ENCODE data around the gene CHDH. TPM values are rescaled to one million over a fixed set of nuclear protein-coding genes. Genes with fewer than 3 reads are reported as not detected.

Gene CHDH
- total RNA-seq, 4 donors from 2014 or later = 4.6 to 14.9 (median 9.5) TPM

GRCh38 chr3:53795176-53795575, 51.0 kb downstream of the CHDH start:
- DNase-seq (ENCODE audit: low spot score in 2 of 2) = no peak
- no peak overlapping the region for H3K4me3 ChIP-seq (ENCODE audit: low read depth, poor library complexity, severe bottlenecking)
- intact Hi-C loops (cut with DNase I; ENCODE audit: low total_unique reads) = no loop called here
- TF ChIP-seq POLR2A (IDR thresholded peaks at IDR 0.05) (no peak), CTCF (IDR thresholded peaks at IDR 0.05) (no peak)
- WGBS, 2 donors = 33 to 58% methylated on average over 3 of the region's 3 CpGs

GRCh38 chr3:53794597-53794996, 51.6 kb downstream of the CHDH start:
- TF ChIP-seq CTCF (IDR thresholded peaks at IDR 0.05) (no peak), POLR2A (IDR thresholded peaks at IDR 0.05) (no peak)
- DNase-seq (ENCODE audit: low spot score in 2 of 2) = no peak
- 41 to 45% methylated on average over 3 of the region's 3 CpGs for WGBS, 2 donors
- intact Hi-C loops (cut with DNase I; ENCODE audit: low total_unique reads) = no loop called here
- H3K4me3 ChIP-seq (ENCODE audit: low read depth, poor library complexity, severe bottlenecking) = no peak overlapping the region

DNA sequence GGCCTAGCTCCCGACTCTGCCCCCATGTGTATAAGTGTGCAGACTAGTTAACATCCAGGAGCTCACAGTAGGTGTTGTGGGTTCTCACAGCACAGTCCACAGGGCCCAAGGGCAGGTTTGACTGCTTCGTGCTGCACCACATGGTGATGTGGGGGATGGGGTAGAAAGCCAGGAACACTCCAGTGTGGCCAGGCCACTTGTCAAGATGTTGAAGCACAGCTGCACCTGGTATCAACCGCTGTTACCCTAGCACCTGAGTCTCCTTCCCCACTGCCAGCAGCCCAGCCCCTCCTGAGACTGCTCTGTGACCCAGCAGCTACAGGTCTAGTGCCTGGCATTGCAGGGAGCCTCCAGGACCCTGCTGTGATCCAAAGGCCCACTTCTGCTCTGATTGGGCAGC, 53.4 kb downstream of the CHDH start:
- intact Hi-C loops (cut with DNase I; ENCODE audit: low total_unique reads) = no loop called here
- DNase-seq (ENCODE audit: low spot score in 2 of 2) = no peak
- TF ChIP-seq POLR2A (IDR thresholded peaks at IDR 0.05) (no peak), CTCF (IDR thresholded peaks at IDR 0.05) (no peak)
- 100% methylated on average over 3 of the region's 3 CpGs for WGBS, 2 donors
- H3K4me3 ChIP-seq (ENCODE audit: low read depth, poor library complexity, severe bottlenecking) = no peak overlapping the region

DNA sequence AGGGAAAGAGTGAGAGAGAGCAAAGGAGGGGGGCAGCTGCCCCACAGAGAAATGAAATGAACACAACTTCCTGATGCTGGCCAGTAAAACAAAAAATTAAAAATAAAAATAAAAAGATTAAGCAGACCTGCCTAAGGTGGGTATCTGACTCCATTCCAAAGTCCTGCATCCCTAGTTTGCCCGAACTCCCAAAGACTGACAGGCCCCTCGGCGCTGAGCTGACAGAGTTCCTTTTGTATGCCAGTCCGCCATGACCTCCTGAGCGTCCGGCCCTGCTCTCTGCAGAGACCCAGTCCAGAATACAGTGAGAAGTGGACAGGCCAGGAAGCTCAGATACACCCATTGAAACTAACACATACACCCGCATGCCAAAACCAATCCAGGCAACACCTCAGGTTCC, 54.9 kb downstream of the CHDH start:
- DNase-seq (ENCODE audit: low spot score in 2 of 2) = no peak
- TF ChIP-seq CTCF (IDR thresholded peaks at IDR 0.05) (no peak), POLR2A (IDR thresholded peaks at IDR 0.05) (no peak)
- 87 to 94% methylated on average over 7 of the region's 7 CpGs for WGBS, 2 donors
- no peak overlapping the region for H3K4me3 ChIP-seq (ENCODE audit: low read depth, poor library complexity, severe bottlenecking)
- intact Hi-C loops (cut with DNase I; ENCODE audit: low total_unique reads) = no loop called here

DNA sequence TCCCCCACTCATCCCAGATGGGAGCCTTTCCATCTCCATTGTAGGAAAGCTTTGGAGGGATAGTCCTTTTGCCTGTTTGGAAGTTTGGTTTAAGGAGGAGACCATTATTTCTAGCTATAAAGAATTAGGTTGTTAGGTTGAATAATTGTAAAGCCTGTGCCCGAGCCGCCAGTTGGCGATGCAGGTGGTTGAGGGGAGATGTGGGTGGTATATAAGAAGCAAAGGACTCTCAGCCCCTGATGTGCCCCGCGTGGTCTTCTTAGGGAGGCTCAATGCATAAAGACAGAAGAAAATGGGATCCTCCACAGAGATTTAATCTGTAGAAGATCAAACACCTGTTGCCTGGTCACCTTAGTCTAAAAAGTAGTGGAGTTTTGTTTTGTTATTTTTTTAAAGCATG, 55.7 kb downstream of the CHDH start:
- no peak for DNase-seq (ENCODE audit: low spot score in 2 of 2)
- 93 to 96% methylated on average over 5 of the region's 5 CpGs for WGBS, 2 donors
- intact Hi-C loops (cut with DNase I; ENCODE audit: low total_unique reads) = no loop called here
- H3K4me3 ChIP-seq (ENCODE audit: low read depth, poor library complexity, severe bottlenecking) = no peak overlapping the region
- TF ChIP-seq POLR2A (IDR thresholded peaks at IDR 0.05) = no peak
- no peak for TF ChIP-seq CTCF (IDR thresholded peaks at IDR 0.05)

GRCh38 chr3:53789459-53789858, 56.8 kb downstream of the CHDH start:
- intact Hi-C loops (cut with DNase I; ENCODE audit: low total_unique reads) = no loop called here
- H3K4me3 ChIP-seq (ENCODE audit: low read depth, poor library complexity, severe bottlenecking) = no peak overlapping the region
- DNase-seq (ENCODE audit: low spot score in 2 of 2) = no peak
- WGBS, 2 donors = 87 to 89% methylated on average over 16 of the region's 16 CpGs
- TF ChIP-seq CTCF (IDR thresholded peaks at IDR 0.05) (no peak), POLR2A (IDR thresholded peaks at IDR 0.05) (no peak)
